Measurements from ENCODE around the gene RNF214. TPM values are rescaled to one million over a fixed set of nuclear protein-coding genes. Genes with fewer than 3 reads are reported as not detected.
"Not testable (repeated sequence)": the region's sequence is repeated elsewhere in the genome, so short reads cannot be mapped to it uniquely, and the experiment has no call there.

RNF214 gene
- total and polyA plus RNA-seq, 3 experiments from 2014 or later = 25.1 to 35.0 (median 25.3) TPM

GRCh38 chr11:117327255-117327566, 94.7 kb downstream of the RNF214 start:
- H3K27ac ChIP-seq (ENCODE audit: low read depth, low read length); H3K27me3 Mint-ChIP-seq; H3K27me3 ChIP-seq (ENCODE audit: insufficient read depth, low read length, poor library complexity, severe bottlenecking); H3K36me3 ChIP-seq (ENCODE audit: insufficient read depth, low read length); DNase-seq; H3K27ac Mint-ChIP-seq; H3K9me3 Mint-ChIP-seq; H3K36me3 Mint-ChIP-seq; H3K9me3 ChIP-seq (ENCODE audit: low read length): not testable (repeated sequence)
- ChIA-PET POLR2A (interaction anchor here (0.6 to 1.7 kb wide), 4 partner anchors 9 to 149 kb away, joined by 3 to 6 read pairs (median 3); partner anchors contain the start of genes BACE1 and SIDT2), CTCF (interaction anchor here (1.2 to 1.7 kb wide), 2 partner anchors 96 to 490 kb away, joined by 3 to 7 read pairs; partner anchors contain the start of gene PCSK7)
- Histone ChIP-seq H3K4me1 (ENCODE audit: insufficient read depth, low read length) (peaks cover 12% of the 10 kb centered on the region), H3K4me3 (ENCODE audit: low read length) (peak overlapping the region; percentile 82)
- H3K4me3 Mint-ChIP-seq = peak overlapping the region in 1 of 7 donors; percentile 35
- H3K4me1 Mint-ChIP-seq = peaks cover 12 to 22% (median 18%) of the 10 kb centered on the region in 3 donors

- Mint-ChIP-seq H3K27ac (peak within 1 kb of the TSS in 2 of 8 donors; percentile 39 to 79), H3K9me3 (no peaks in the 10 kb centered on the region), H3K36me3 (peaks cover 0 to 4% (median 3%) of the 10 kb centered on the region in 3 donors), H3K4me1 (peaks cover 14 to 25% (median 21%) of the 10 kb centered on the region in 3 donors), H3K4me3 (peak within 1 kb of the TSS in 5 of 7 donors; percentile 29 to 79 (median 45)), H3K27me3 (no peaks in the 10 kb centered on the region)
- ChIA-PET CTCF (interaction anchor here (0.6 to 1.7 kb wide), 4 partner anchors 91 to 490 kb away, joined by 3 to 7 read pairs (median 3); partner anchors contain the start of gene PCSK7), POLR2A (interaction anchor here (1.0 to 1.7 kb wide), 3 partner anchors 11 to 149 kb away, joined by 3 to 6 read pairs (median 3); partner anchors contain the start of genes BACE1 and SIDT2)
- H3K27me3 ChIP-seq (ENCODE audit: insufficient read depth, low read length, poor library complexity, severe bottlenecking) = no peaks in the 10 kb centered on the region
- H3K27ac ChIP-seq (ENCODE audit: low read depth, low read length) = peak within 1 kb of the TSS; percentile 90
- peaks cover 12% of the 10 kb centered on the region for H3K4me1 ChIP-seq (ENCODE audit: insufficient read depth, low read length)
- no peaks in the 10 kb centered on the region for H3K9me3 ChIP-seq (ENCODE audit: low read length)
- H3K36me3 ChIP-seq (ENCODE audit: insufficient read depth, low read length) = no peaks in the 10 kb centered on the region
- peak within 1 kb of the TSS; percentile 82 for H3K4me3 ChIP-seq (ENCODE audit: low read length)
- peak; percentile 89 to 96 (median 94) for DNase-seq
Observed at GRCh38 chr11:117327567-117328374, 95.3 kb downstream of the RNF214 start, which contains the start of gene CEP164. Gene CEP164, plus strand, starts transcription at chr11:117327854. Its CDS starts 10,733 bp downstream, at chr11:117338587.

GRCh38 chr11:117328375-117329010, 96.0 kb downstream of the RNF214 start:
- Mint-ChIP-seq H3K4me3 (no peak overlapping the region), H3K9me3 (no peaks in the 10 kb centered on the region), H3K4me1 (peaks cover 16 to 25% (median 25%) of the 10 kb centered on the region in 3 donors), H3K27ac (no peak overlapping the region), H3K27me3 (no peaks in the 10 kb centered on the region), H3K36me3 (peaks cover 0 to 4% (median 4%) of the 10 kb centered on the region in 3 donors)
- no peaks in the 10 kb centered on the region for H3K36me3 ChIP-seq (ENCODE audit: insufficient read depth, low read length)
- POLR2A ChIA-PET = interaction anchor here (1.4 to 1.7 kb wide), 2 partner anchors 98 to 150 kb away, joined by 3 read pairs; partner anchors contain the start of gene SIDT2
- no peaks in the 10 kb centered on the region for H3K27me3 ChIP-seq (ENCODE audit: insufficient read depth, low read length, poor library complexity, severe bottlenecking)
- CTCF ChIA-PET = interaction anchor here (1.2 to 1.7 kb wide), 2 partner anchors 92 to 97 kb away, joined by 3 to 7 read pairs; partner anchors contain the start of gene PCSK7
- H3K9me3 ChIP-seq (ENCODE audit: low read length) = no peaks in the 10 kb centered on the region
- H3K4me3 ChIP-seq (ENCODE audit: low read length) = peak overlapping the region; percentile 82
- peaks cover 12% of the 10 kb centered on the region for H3K4me1 ChIP-seq (ENCODE audit: insufficient read depth, low read length)
- DNase-seq = no peak
- H3K27ac ChIP-seq (ENCODE audit: low read depth, low read length) = peak overlapping the region; percentile 90

GRCh38 chr11:117332843-117333242, 100.4 kb downstream of the RNF214 start:
- Histone ChIP-seq H3K9me3 (ENCODE audit: low read length) (no peaks in the 10 kb centered on the region), H3K4me1 (ENCODE audit: insufficient read depth, low read length) (peaks cover 12% of the 10 kb centered on the region), H3K36me3 (ENCODE audit: insufficient read depth, low read length) (no peaks in the 10 kb centered on the region), H3K27me3 (ENCODE audit: insufficient read depth, low read length, poor library complexity, severe bottlenecking) (no peaks in the 10 kb centered on the region), H3K4me3 (ENCODE audit: low read length) (no peak overlapping the region), H3K27ac (ENCODE audit: low read depth, low read length) (no peak overlapping the region)
- H3K27me3 Mint-ChIP-seq = no peaks in the 10 kb centered on the region
- POLR2A ChIA-PET = interaction anchor here (0.6 kb wide), 1 partner anchor 533 kb away, joined by 9 read pairs; no protein-coding TSS in a partner anchor
- no peak for DNase-seq
- H3K4me1 Mint-ChIP-seq = peaks cover 19 to 37% (median 27%) of the 10 kb centered on the region in 3 donors
- H3K4me3 Mint-ChIP-seq = no peak overlapping the region
- H3K9me3 Mint-ChIP-seq = no peaks in the 10 kb centered on the region
- CTCF ChIA-PET = no interaction called here
- peaks cover under 1 to 37% (median 9%) of the 10 kb centered on the region in 3 donors for H3K36me3 Mint-ChIP-seq
- peak overlapping the region in 1 of 8 donors; percentile 49 for H3K27ac Mint-ChIP-seq

- Mint-ChIP-seq H3K36me3 (peaks cover 3 to 45% (median 14%) of the 10 kb centered on the region in 3 donors), H3K4me3 (no peak overlapping the region), H3K27ac (peak overlapping the region in 1 of 8 donors; percentile 37), H3K9me3 (no peaks in the 10 kb centered on the region), H3K4me1 (peaks cover 21 to 43% (median 30%) of the 10 kb centered on the region in 3 donors), H3K27me3 (no peaks in the 10 kb centered on the region)
- Histone ChIP-seq H3K27ac (ENCODE audit: low read depth, low read length) (no peak overlapping the region), H3K27me3 (ENCODE audit: insufficient read depth, low read length, poor library complexity, severe bottlenecking) (no peaks in the 10 kb centered on the region), H3K9me3 (ENCODE audit: low read length) (no peaks in the 10 kb centered on the region), H3K4me3 (ENCODE audit: low read length) (no peak overlapping the region), H3K36me3 (ENCODE audit: insufficient read depth, low read length) (no peaks in the 10 kb centered on the region), H3K4me1 (ENCODE audit: insufficient read depth, low read length) (peaks cover 5% of the 10 kb centered on the region)
- CTCF ChIA-PET = no interaction called here
- no peak for DNase-seq
- POLR2A ChIA-PET = no interaction called here
Observed at GRCh38 chr11:117333917-117334316, 101.4 kb downstream of the RNF214 start.

GRCh38 chr11:117334896-117335295, 102.4 kb downstream of the RNF214 start:
- DNase-seq = no peak
- peaks cover 19 to 41% (median 27%) of the 10 kb centered on the region in 3 donors for H3K4me1 Mint-ChIP-seq
- H3K27me3 Mint-ChIP-seq = no peaks in the 10 kb centered on the region

GRCh38 chr11:117335399-117335798, 102.9 kb downstream of the RNF214 start:
- peaks cover 3 to 56% (median 17%) of the 10 kb centered on the region in 3 donors for H3K36me3 Mint-ChIP-seq
- peaks cover 15 to 36% (median 24%) of the 10 kb centered on the region in 3 donors for H3K4me1 Mint-ChIP-seq
- DNase-seq = no peak
- peak overlapping the region in 1 of 8 donors; percentile 2 for H3K27ac Mint-ChIP-seq
- H3K4me3 Mint-ChIP-seq = no peak overlapping the region
- H3K9me3 ChIP-seq (ENCODE audit: low read length) = no peaks in the 10 kb centered on the region
- no peaks in the 10 kb centered on the region for H3K27me3 Mint-ChIP-seq
- no peak overlapping the region for H3K4me3 ChIP-seq (ENCODE audit: low read length)
- no peaks in the 10 kb centered on the region for H3K27me3 ChIP-seq (ENCODE audit: insufficient read depth, low read length, poor library complexity, severe bottlenecking)
- ChIA-PET POLR2A (no interaction called here), CTCF (no interaction called here)
- no peak overlapping the region for H3K27ac ChIP-seq (ENCODE audit: low read depth, low read length)
- H3K9me3 Mint-ChIP-seq = no peaks in the 10 kb centered on the region
- no peaks in the 10 kb centered on the region for H3K36me3 ChIP-seq (ENCODE audit: insufficient read depth, low read length)
- H3K4me1 ChIP-seq (ENCODE audit: insufficient read depth, low read length) = no peaks in the 10 kb centered on the region

More at GRCh38 chr11:117334896-117335295, 102.4 kb downstream of the RNF214 start:
- no peak overlapping the region for H3K4me3 Mint-ChIP-seq
- peaks cover 3 to 51% (median 17%) of the 10 kb centered on the region in 3 donors for H3K36me3 Mint-ChIP-seq
- Histone ChIP-seq H3K27ac (ENCODE audit: low read depth, low read length) (no peak overlapping the region), H3K27me3 (ENCODE audit: insufficient read depth, low read length, poor library complexity, severe bottlenecking) (no peaks in the 10 kb centered on the region), H3K36me3 (ENCODE audit: insufficient read depth, low read length) (no peaks in the 10 kb centered on the region), H3K4me1 (ENCODE audit: insufficient read depth, low read length) (no peaks in the 10 kb centered on the region), H3K9me3 (ENCODE audit: low read length) (no peaks in the 10 kb centered on the region), H3K4me3 (ENCODE audit: low read length) (no peak overlapping the region)
- CTCF ChIA-PET = no interaction called here
- H3K9me3 Mint-ChIP-seq = no peaks in the 10 kb centered on the region
- POLR2A ChIA-PET = no interaction called here
- H3K27ac Mint-ChIP-seq = no peak overlapping the region

Measured in CD8-positive, alpha-beta memory T cell (primary cell).